OCI-LY7 (cell line): ENCODE results near the gene RHBDL1. TPM values are rescaled to one million over a fixed set of nuclear protein-coding genes. Genes with fewer than 3 reads are reported as not detected.

Source experiments
- BruUV-seq: library from RNA; stranded (reverse); fragments of 400-500 nt; replicated peaks from 2 replicates; lab custom pipeline; 2021; lab: Mats Ljungman, UMichigan
- CTCF ChIA-PET: fragments of 300-600 bp; sonication (Branson Sonifier 250); formaldehyde crosslinking; loops from one replicate; lab custom pipeline; 2022; ENCODE audit warnings: antibody characterized with exemption; ENCODE audit not compliant: unreplicated experiment; lab: Charles Lee
- POLR2A ChIA-PET: fragments of 300-600 bp; sonication (Branson Sonifier 250); formaldehyde crosslinking; loops from one replicate; lab custom pipeline; 2022; ENCODE audit warnings: antibody characterized with exemption; lab: Charles Lee
- DNase-seq: peaks from one replicate; pipeline ENCODE4 v3.0.0-alpha.2; 2015; ENCODE audit warnings: low spot score
- H2AFZ ChIP-seq: fragments of 200-600 bp; sonication (generic), shearing (Covaris generic); 2 replicates; pipeline ENCODE4 v1.6.1; 2014; ENCODE audit warnings: mild to moderate bottlenecking, antibody characterized with exemption, low read length, moderate library complexity
- H3K27ac ChIP-seq: fragments of 200-600 bp; sonication (generic); 2 replicates; pipeline ENCODE4 v1.5.1; 2014; ENCODE audit warnings: mixed run types, low read depth, mild to moderate bottlenecking, moderate library complexity, low read length, inconsistent platforms; ENCODE audit not compliant: poor library complexity, severe bottlenecking
- H3K36me3 ChIP-seq: fragments of 200-600 bp; sonication (generic); 2 replicates; pipeline ENCODE4 v1.6.1; 2014; ENCODE audit warnings: mild to moderate bottlenecking, antibody characterized with exemption, low read length, moderate library complexity, mixed read lengths; ENCODE audit not compliant: insufficient read depth
- H3K4me1 ChIP-seq: fragments of 200-600 bp; sonication (generic); 2 replicates; pipeline ENCODE4 v1.5.1; 2014; ENCODE audit warnings: mild to moderate bottlenecking, low read length; ENCODE audit not compliant: insufficient read depth, poor library complexity, severe bottlenecking
- H3K4me2 ChIP-seq: fragments of 200-600 bp; sonication (generic); 2 replicates; pipeline ENCODE4 v1.6.1; 2014; ENCODE audit warnings: mild to moderate bottlenecking, low read length
- H3K4me3 ChIP-seq: fragments of 200-600 bp; sonication (generic); 2 replicates; pipeline ENCODE4 v1.5.1; 2014; ENCODE audit warnings: mild to moderate bottlenecking, low read depth, low read length; ENCODE audit not compliant: poor library complexity, severe bottlenecking
- H3K79me2 ChIP-seq: fragments of 200-600 bp; sonication (generic); 2 replicates; pipeline ENCODE4 v1.6.1; 2016; ENCODE audit warnings: low read depth, mild to moderate bottlenecking, low read length, moderate library complexity, mixed read lengths; ENCODE audit not compliant: insufficient read depth
- H3K9me2 ChIP-seq: fragments of 200-600 bp; sonication (generic); 2 replicates; pipeline ENCODE4 v1.6.1; 2016; ENCODE audit warnings: mild to moderate bottlenecking, low read length, mixed read lengths; ENCODE audit not compliant: insufficient read depth
- H3K9me3 ChIP-seq: fragments of 200-600 bp; sonication (generic); 2 replicates; pipeline ENCODE4 v1.6.1; 2014; ENCODE audit warnings: mild to moderate bottlenecking, mixed run types, low read length, mixed read lengths
- H4K20me1 ChIP-seq: fragments of 200-600 bp; sonication (generic); 2 replicates; pipeline ENCODE4 v1.6.1; 2014; ENCODE audit warnings: mild to moderate bottlenecking, antibody characterized with exemption, low read length, moderate library complexity, mixed read lengths; ENCODE audit not compliant: insufficient read depth
- CTCF ChIP-seq: fragments of 200-600 bp; sonication (generic); conservative IDR thresholded peaks from 2 replicates; pipeline ENCODE4 v1.5.1; 2014; ENCODE audit warnings: mild to moderate bottlenecking, antibody characterized with exemption, low read length, moderate library complexity, mixed read lengths
- EZH2phosphoT487 ChIP-seq: fragments of 200-600 bp; sonication (generic); IDR thresholded peaks from 2 replicates; pipeline ENCODE4 v1.6.1; 2018; ENCODE audit warnings: low read depth, borderline replicate concordance, mild to moderate bottlenecking, mixed run types, antibody characterized with exemption, low read length, moderate library complexity, mixed read lengths
- intact Hi-C: fragments of 100-400 bp; cut with micrococcal nuclease; formaldehyde crosslinking; loops from one replicate; pipeline ENCODE4 v1.10.0; 2022; ENCODE audit not compliant: unreplicated experiment
- total RNA-seq, 2 experiments: library from RNA; depleted of rRNA in 1 of 2; stranded (reverse); fragments of >200 nt in 1 of 2; shearing (Covaris generic) in 1 of 2; gene quantifications; 2 replicates each; pipeline ENCODE4 v1.2.3, GENCODE V29; 2014 to 2022

Gene RHBDL1
- total RNA-seq, 2 experiments from 2014 or later, result 4.2 TPM

GRCh38 chr16:678858-679813, 3.7 kb downstream of the RHBDL1 start:
- Histone ChIP-seq H3K79me2 (peaks cover 25% of the 10 kb centered on the region; the same call in 1 of the 2 replicates), H3K9me3 (no peaks in the 10 kb centered on the region), H3K4me2 (peak overlapping the region; percentile 88), H3K9me2 (no peaks in the 10 kb centered on the region), H3K36me3 (peaks cover 28% of the 10 kb centered on the region), H3K27ac (no peak overlapping the region), H2AFZ (no peak overlapping the region), H3K4me3 (peak overlapping the region; percentile 58), H3K4me1 (peaks cover 35% of the 10 kb centered on the region), H4K20me1 (peaks cover 5% of the 10 kb centered on the region; the same call in 1 of the 2 replicates)
- POLR2A ChIA-PET, result interaction anchor here (0.6 to 1.2 kb wide), 2 partner anchors 9 to 263 kb away, joined by 3 to 4 read pairs; no protein-coding TSS in a partner anchor
- TF ChIP-seq CTCF (no peak), EZH2phosphoT487 (no peak)
- intact Hi-C loops, result loop anchor here (1.0 kb wide), 1 partner anchor 11 kb away; the partner anchor contains the start of gene RHOT2
- CTCF ChIA-PET, result interaction anchor here (0.6 kb wide), 1 partner anchor 110 kb away, joined by 3 read pairs; no protein-coding TSS in a partner anchor
- DNase-seq, result peak; percentile 64
- BruUV-seq, result no TSS peak

- no peak within 1 kb of the TSS for H2AFZ ChIP-seq
- no peaks in the 10 kb centered on the region for H3K9me2 ChIP-seq
- H3K9me3 ChIP-seq, result no peaks in the 10 kb centered on the region
- intact Hi-C loops, result loop anchor here (1.0 to 5.0 kb wide), 2 partner anchors 12 to 42 kb away; partner anchors contain the start of genes ANTKMT and RHOT2
- TF ChIP-seq EZH2phosphoT487 (no peak), CTCF (no peak)
- H3K4me3 ChIP-seq, result peak within 1 kb of the TSS; percentile 82
- ChIA-PET CTCF (interaction anchor here (1.0 kb wide), 1 partner anchor 10 kb away, joined by 4 read pairs; the partner anchor contains the start of gene WDR24), POLR2A (interaction anchor here (0.6 to 1.2 kb wide), 2 partner anchors 10 to 264 kb away, joined by 3 to 4 read pairs; no protein-coding TSS in a partner anchor)
- H3K4me2 ChIP-seq, result peak within 1 kb of the TSS; percentile 88
- H3K27ac ChIP-seq, result peak within 1 kb of the TSS; percentile 63
- H3K4me1 ChIP-seq, result peaks cover 40% of the 10 kb centered on the region
- H4K20me1 ChIP-seq, result peaks cover 5% of the 10 kb centered on the region; the same call in 1 of the 2 replicates
- peaks cover 25% of the 10 kb centered on the region; the same call in 1 of the 2 replicates for H3K79me2 ChIP-seq
- peak; percentile 91 for DNase-seq
- peaks cover 27% of the 10 kb centered on the region for H3K36me3 ChIP-seq
- no TSS peak for BruUV-seq
These were observed 4.5 kb downstream of the RHBDL1 start, which contains the start of gene STUB1 for GRCh38 chr16:679814-680624. STUB1 (plus strand) TSS chr16:680410; CDS start chr16:680526, 116 bp downstream.
